Measurements from ENCODE around the gene HYAL3. TPM values are rescaled to one million over a fixed set of nuclear protein-coding genes. Genes with fewer than 3 reads are reported as not detected.
A peak's percentile ranks its signal among the peaks of the same experiment; 100 is the strongest.

The HYAL3 gene
- total and polyA plus RNA-seq, 2 of the 13 experiments (the other 11 are each of a cell fraction or from before 2014, with no cell fraction given): 5.5 to 10.4 TPM

- TF ChIP-seq ZNF878 (CRISPR knock-in tag; IDR thresholded peaks at IDR 0.05): no peak
- no peak for TF ChIP-seq ZNF124 (CRISPR knock-in tag; IDR thresholded peaks at IDR 0.05)
- TF ChIP-seq KLF12 (CRISPR knock-in tag; IDR thresholded peaks at IDR 0.05; ENCODE audit: borderline replicate concordance): no peak
- TF ChIP-seq ZMAT5 (CRISPR knock-in tag; IDR thresholded peaks at IDR 0.05; ENCODE audit: borderline replicate concordance, low read depth): no peak
- TF ChIP-seq ZNF768 (CRISPR knock-in tag; IDR thresholded peaks at IDR 0.05): no peak
- no peak for TF ChIP-seq SRSF4 (IDR thresholded peaks at IDR 0.05; ENCODE audit: low read depth, low read length, poor library complexity, severe bottlenecking)
- no peak for TF ChIP-seq SP2 (CRISPR knock-in tag; IDR thresholded peaks at IDR 0.05)
- no peak for TF ChIP-seq ZFP36 (IDR thresholded peaks at IDR 0.05; ENCODE audit: borderline replicate concordance, low read depth, low read length, partially characterized antibody)
- 0 out of 2 replicates have a peak, but pooled peaks have one; percentile 2 for TF ChIP-seq ZNF687 (CRISPR knock-in tag; IDR thresholded peaks at IDR 0.05)
- TF ChIP-seq SRSF1 (optimal IDR thresholded peaks at IDR 0.05; ENCODE audit: low read depth, low read length): peak; percentile 4
- TF ChIP-seq PHF21A (CRISPR knock-in tag; IDR thresholded peaks at IDR 0.05): 0 out of 2 replicates have a peak, but pooled peaks have one; percentile 3
- TF ChIP-seq PRPF4 (IDR thresholded peaks at IDR 0.05; ENCODE audit: low read depth, low read length, poor library complexity, severe bottlenecking): no peak
Observed at GRCh38 chr3:50265571-50265970, 33.6 kb downstream of the HYAL3 start (continued).
